HG03520 (cell line): ENCODE results near the gene NR2E1.

Source experiments
- ATAC-seq: cut with Tn5 transposase; IDR thresholded peaks from one replicate; pipeline ENCODE4 v1.9.1; 2021; ENCODE audit warnings: mild to moderate bottlenecking, moderate library complexity; ENCODE audit not compliant: unreplicated experiment

The NR2E1 gene

DNA sequence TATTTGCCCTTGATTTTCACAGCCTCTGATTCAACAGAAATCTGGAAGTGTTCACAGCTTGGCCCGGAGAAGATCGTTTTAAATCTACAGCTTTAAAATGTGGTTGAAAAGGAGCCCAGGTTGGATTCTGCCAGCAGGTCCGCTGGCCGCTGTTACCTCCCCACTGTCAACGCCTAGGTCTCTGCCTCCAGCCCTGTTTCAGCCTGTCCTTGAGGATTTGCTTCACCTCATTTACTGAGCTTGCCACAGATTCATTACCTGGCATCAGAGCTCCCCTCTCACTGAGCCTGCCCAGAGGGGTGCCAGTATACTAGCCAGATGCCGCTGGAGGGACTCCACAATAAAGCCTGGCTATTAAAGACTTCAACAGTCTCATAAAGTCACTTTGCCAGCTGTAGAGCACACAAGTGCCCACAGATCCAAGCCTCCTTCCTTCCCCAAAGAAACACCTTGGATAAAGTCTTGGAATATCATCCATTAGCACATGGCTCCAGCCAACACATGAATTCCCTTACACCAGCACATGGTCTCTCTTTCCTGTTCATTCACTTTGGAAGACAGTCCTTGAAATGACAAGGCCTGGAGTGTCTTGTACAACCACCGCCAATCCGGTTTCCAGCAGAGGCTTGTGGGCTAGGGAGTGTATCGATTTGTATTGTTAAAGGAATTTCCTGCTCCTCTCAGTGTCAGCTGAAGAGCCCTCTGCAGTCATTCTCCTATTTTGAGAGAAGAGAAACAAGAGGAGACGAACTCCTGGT lies 9.5 kb upstream of the NR2E1 start:
- no peak for ATAC-seq

DNA sequence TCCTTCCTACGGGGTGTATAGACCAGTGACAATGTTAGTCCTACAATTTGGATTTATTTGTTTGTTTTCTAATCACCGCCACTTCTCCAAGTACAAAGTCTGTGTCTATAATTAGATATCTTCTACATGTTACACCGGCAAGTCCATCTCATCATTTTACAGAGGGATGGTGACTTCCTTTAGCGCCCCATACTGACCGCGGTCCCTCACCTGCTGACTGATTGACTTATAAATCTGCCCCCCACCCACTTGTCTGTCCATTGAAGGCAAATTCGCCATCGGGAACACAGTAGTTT lies 8.9 kb upstream of the NR2E1 start:
- no peak for ATAC-seq

DNA sequence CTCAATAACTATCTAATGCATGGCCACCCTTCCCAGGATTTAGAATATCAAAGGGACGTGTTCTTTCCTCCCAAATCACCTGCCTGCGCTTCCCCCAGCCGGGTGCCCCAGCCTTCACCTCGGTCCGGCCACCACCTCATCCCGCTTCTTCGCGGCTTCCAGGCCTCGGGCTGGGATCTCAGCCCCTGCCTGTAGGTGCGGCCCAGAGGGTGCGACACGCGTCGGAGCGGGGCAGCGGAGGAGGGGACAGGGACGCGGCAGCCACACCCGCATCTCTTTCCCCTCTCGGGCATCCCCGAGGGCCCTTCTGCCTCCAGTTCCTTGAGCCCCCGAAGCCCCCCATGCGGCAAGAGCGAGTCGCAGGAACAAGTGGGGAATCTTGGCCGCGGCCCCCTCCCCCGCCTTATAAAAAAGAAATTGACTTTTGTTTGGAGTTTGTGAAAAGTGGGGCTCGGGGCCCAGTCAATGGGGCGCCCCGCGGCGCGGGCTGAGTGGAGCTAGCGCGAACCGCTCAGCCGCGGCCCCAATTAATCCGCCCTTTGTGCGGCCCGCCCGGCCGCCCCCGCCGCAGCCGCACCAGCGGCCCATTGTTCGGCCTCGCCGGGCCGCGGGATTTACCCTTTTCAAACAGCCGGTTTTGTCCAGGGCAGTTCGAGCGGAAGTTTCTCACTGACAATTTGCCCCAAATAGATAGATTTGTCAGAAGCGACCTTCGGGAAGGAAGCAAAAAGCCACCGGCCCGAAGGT lies 8.4 kb upstream of the NR2E1 start:
- no peak for ATAC-seq

DNA sequence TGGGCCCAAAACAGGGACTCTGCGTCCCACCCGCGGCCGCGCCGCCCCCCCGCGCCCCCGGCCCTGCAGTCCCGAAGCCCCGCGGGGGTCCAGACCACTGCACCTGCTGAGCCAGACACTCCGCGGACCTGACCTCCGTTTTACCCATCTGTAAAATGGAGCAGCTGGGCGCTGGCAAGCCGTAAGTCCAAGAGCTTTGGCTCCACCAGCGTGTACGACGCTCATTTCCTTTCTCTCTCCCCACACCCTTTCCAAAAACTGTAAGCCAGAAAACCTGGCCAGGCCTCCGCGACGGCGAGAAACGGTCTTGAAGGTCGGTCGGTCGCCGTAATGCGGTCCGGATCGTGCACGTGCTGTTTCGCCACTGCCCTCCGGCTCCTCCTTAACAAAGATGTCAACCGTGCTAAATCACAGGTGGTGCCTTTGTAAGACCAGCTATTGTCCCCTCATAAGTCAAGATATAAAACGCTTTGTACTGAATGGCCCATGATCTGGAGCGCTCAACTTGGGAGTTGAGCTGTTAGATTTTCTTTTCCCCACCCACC lies 7.8 kb upstream of the NR2E1 start:
- no peak for ATAC-seq

DNA sequence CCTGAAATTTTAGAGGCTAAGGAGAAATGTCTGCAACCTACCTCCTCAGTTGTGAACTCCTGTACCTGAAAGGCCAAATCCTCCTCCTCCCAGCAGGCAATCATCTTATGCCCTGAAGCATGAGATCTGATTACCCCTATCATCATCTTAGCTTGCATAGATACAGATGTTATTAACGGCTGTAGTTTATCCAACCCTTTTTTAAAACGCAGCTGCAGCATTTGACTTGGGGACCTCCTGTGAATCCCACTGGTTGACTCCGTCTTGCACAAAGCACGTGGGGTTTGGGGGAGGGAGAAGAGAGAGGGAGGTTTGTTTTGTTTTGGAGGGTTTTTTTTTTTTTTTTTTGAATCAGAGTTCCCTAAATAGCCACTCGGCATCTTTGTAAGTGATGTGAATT lies 5.8 kb upstream of the NR2E1 start:
- no peak for ATAC-seq

DNA sequence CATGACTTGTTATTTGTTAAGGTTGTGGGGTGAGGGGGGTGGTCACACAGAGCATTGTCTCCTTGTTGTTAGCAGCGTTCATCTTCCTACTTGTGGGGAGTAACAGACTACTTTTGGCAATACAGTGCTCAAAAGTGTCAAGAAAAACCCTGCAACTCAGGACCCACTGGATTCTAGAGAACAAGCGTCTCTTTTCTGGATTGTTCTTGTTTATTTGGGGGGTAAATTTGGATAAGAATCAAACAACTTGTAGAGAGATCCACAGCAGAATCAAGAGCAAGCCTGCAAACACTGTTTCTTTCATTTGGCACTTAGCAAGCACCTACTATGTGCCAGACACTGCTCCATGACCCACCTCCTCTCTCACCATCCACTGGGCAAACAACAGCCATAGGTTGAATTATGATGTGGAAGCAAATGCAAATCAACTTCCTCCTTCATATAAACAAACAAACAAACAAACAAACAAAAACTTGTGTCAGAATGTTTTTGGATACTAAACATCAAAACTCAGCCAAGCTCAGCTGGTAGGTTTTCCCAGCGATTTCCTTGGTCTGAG lies 4.0 kb upstream of the NR2E1 start:
- ATAC-seq = no peak

DNA sequence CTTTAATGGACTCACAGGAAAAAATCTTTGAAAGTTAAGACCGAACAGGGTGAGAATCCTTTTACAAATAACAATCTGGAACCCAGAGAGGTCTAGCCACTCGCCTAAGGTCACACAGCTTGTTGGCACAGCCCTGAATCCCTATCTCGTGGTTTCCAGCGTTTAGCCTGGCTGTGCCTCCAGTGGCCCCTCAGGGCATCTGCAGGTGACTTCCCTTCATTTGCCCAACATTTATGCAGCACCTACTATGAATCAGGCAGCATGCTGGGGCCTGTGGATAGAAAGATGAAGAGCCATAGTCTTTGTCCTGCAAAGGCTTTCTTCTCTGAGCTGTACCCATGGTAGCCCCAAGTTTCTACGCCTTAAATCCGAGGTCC lies 2.6 kb upstream of the NR2E1 start:
- no peak for ATAC-seq

DNA sequence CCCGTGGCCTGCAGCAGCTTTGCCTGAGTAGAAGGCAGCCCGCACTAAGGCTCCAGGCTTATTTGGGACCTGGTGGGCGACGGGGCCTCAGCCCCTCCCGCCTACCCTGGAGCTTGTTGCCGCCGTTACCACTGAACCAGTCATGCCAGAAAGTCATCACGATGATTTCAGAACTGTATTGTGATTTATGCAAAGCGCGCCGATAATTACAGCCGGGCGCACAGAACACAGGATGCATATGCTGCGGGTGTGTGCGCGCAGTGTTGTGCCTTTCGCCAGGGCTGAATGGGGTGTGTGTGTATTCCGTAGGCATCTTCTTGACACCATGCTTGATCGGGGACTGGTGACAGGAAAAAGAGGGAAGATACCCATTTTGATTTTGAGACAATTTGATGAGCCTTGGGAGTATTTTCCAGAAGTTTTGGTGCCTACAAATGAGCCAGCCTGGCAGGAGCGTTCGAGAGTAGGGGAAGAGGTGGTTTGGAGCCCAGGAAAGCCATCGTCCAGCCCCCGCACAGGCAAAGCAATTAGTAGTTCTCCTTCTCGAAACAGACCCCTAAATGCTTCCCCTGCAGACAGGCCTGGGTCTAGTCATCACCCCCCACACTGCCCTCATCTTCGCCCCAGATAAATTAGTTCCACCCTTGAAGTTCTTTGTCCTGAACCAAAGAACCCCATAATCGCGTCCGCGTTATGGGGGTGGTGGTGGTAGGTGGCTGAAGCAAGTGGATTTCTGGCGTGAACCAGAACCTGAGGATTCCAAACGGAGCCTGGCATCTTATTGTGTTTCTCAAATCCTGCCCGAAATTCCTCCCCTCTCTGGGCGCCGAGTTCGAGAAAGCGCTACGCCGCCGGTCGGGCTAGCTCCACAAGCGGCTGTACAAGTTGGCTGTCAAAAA lies 1.9 kb upstream of the NR2E1 start:
- ATAC-seq = no peak

DNA sequence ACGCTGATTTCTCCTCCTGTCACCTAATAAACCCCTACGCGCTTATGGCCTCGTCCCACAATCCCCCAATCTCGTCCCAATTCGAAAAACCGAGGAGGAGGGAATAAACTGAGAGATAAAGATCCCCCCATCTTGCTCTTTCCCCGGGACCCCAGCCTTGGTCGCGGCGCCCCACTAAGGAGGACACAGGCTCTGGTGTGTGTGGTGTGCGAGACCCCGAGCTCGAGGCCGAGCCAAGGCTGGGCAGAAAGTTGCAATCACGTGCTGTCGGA lies 1.3 kb upstream of the NR2E1 start:
- ATAC-seq = no peak

DNA sequence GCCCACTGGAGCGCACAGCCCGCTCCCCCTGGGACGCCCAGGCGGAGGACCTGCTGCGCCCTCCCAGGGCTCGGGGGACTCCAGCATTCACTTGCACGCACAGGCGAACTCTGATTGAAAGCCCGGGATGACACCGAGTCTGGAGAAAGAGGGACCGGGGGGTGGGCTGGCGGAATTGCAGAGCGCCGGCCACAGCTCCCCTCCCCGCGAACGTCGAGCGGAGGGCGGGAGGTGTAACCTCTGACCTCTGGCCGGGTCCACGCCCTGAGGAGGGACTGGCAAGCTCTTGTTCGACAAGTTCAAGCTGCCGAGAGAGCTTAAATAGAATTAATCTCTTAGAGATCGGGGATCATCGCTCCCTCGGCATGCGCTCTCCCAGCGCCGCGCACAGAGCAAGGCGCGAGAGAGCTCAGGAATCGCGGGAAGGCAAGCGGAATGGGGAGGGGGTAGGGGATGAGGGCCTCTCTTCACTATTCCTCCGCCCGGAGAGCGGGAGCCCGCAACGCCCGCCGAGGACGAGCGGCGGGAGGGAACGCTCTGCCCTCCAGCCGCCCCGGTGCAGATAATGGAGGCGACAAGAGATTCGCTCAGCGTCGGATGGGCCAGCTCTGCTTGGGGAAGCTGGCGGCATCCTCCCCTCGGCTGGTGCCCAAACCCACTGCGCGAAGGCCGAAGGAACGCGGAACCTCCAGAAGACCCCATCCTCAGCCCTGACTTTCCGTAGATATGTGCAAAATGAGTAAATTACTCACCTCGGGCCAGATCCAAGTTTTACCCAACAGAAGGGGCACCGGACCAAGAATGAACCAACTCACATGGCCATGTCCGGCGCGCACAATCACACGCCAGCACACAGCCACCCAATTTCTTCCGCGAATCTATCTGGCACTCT lies 761 bp upstream of the NR2E1 start:
- ATAC-seq = no peak

DNA sequence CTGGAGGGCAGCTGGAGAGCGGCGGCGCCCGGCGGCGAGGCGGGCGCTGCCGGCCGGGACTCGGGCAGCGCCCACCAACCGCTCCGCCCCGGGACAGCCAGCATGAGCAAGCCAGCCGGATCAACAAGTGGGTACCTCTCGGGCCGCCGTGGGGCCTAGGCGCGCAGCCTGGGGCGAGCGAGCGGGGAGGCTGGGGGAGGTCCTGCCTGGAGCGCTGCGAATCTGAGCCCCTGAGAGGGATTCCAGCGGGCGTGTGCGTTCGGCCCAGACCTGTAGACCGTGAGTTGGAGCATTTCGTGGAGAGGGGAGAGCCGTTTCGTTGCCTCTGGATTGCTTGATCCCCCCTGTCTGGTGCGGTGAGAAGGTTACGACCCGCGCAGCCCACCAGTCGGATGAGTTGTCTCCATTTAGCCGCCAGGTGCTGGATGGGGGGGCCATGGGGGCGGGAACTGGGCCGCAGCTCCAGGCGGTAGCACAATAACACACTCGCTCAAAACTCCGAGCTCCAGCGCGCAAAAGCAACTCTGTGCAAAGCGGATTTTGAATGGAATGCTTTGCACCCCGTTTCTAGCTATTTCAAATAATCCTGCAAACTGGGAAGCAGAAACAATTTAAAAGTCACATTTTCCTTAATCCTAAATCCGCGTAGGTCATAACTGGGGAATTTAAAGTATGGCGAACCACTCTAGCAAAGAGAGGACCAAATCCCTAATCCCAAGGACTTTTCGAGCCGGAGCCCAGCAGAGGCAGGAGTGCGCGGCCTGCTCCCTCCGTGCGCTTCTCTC lies 1.0 kb downstream of the NR2E1 start:
- ATAC-seq = no peak

DNA sequence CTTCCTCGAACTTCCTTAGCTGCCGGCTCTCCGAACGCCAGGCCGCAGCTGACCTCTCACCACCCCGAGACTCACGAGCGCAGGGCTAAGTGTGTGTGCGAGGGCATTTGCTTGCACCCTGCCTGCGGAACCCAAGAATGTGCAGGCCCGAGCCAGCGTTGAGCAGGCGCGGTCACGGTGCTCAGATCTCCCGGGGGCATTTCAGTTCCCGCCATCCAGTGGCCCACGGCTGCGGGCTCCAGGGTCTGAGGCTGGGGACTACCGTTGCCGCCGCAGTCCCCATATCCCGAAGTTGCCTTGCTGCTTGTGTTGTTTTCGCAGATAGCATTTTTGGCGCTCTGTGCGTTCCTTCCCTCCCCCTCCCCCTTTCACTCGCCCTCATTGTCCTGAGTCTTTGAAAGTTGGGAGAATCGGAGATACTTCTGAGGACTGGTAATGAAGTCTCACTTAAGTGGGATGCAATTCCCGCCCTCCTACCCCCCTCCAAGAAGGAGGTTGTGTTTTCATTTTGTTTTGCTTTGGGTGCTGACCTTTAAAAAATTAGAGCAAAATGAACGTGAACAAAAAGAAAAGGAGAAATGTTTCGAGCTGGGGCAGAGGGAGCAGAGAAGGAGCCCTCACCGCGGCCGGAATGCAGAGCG lies 1.7 kb downstream of the NR2E1 start:
- no peak for ATAC-seq

DNA sequence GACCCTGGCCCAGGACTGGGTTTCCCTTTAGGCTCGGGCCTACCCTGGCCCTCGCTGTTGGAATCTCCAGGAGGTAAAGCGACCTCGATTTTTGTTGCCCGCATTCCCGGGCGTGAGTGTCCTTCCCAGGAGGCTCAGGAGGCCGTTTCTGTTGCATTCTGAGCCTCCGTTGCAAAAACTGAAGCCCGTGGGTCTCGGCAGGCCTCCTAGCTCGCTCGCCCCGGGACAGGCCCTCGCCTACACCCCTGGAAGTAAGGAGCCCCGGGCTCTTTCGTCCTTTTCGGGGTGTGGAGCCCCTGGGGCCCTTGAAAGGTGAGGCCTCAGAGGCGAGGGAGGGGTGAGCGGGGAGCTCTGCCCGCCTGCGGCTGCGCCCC lies 2.3 kb downstream of the NR2E1 start:
- no peak for ATAC-seq

DNA sequence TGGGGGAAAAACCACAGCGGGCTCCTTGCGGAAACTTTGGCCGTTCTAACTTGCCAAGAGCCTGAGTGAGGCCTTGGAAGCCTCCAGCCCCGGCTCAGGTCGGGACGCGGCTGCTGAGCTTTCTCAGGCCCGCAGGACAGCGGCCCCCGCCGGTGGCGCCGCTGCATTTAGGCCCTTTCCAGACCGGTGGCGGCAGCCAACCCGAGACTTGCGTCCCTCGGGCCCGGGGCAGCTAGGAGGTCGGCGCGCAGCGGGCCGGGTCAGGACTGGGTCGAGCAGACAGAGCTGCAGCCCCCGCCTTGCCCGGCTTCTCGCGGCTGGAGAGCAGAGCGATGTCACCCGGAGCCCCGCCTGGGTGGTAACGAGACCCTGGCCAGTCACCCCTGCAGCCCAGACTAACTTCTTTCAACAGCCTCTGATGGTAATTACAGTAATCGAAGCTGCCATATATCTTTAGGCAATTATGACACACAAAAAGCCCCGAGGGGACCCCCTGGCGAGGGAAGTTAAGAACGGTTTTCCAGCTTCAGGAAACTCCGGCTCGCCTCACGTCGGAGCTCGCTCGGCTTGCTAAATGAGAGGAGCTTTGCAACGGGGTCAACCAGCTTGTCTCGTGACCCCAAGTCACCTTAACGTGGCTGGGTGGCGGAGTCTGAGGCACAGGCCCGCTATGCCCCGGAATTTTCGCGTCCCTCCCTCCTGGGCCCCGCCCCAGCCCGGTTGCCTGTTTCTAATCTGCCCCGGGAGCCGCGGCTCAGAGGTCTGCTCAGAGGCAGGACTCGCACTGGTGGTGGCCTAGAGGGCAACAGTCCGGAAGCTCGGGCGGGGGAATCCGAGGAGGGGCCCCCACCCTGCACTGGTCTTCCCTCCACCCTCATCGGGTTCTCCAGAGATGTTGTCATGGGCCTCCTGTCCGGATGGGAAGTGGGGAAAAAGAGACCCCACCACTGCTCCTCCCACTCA lies 3.0 kb downstream of the NR2E1 start:
- ATAC-seq = no peak

DNA sequence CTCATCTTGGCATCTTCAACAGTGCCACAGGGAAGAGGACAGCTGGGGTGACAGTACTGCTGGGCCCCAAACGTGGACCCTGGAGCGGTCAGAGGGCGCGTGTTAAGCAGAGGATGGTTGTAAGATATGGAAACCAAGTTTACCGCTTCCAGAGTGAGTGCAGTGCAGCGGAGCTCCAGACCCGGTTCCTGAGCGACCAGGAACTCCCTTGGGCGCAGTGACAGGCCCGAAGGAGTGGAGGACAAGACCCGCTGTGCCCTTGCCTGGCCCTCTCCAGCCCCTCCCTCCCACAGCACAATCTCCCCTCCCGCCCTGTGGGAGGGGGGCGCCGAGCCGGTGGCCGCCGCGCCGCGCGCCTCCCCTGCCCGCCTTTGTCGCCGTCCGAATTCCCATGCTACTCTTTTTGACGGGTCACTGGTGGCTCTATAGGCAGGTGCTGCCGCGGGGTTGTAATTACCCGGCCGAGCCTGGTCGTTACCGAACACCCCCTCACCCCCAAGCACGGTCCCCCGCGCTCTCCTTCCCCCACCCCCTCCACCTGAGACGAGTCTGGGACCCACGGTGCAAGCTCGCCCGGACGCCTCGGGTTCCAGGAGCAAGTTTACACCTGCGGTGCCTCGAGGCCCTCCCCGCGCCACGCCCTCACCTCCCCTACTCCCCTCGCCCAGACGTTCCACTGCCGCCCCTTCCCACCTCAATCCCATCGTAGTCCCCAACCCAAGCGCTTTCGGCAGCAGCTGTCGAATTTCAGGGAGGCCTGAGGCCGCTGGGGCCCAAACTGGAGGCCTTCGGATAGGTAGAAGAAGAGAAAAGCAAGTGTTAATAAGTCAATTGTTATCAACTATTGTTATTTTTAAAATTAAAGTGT lies 3.9 kb downstream of the NR2E1 start:
- ATAC-seq = no peak

DNA sequence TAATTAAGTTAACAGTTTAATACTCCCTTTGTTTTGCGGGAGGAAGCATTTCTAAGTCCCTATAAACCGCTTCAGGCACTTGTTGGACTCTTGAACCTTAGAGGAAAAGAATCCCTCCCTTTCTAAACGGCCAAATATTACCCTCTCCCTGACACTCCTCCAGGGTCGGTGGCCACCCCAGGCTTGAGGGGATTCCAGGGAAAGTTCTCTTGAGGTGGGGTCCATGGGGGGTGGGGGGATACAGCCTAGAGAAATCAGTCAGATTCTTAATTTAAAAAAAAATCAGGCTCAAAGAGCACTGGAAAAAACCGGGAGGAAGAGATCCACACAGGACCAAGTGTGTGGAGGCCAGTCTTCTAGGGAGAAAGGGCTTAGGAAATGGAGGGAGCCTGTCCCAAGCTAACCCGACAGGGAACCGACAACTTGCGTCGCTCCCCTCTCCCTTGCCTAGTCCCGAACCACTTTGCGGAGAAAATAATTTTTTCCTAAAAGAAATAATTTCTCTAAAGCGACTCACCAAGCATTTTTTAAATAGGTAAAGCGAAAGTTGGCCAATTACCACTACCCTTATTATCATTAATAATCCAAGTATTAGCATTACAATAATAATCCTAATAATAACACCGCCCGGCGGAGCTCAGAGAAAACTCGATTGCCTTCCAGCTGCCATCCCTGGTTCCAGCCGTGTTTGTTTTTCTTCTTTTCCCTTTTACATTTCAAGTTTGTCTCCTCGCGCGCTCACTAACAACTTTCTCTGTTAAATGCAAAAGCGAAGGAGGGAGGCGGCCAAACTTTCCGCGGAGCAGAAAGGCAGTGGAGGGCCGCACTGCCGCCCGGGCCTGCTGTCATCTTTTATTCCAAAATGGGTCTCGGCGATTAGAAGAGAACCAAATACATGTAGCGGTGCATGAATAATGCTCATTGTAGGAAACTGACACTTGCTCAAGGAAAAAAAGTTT lies 4.8 kb downstream of the NR2E1 start:
- ATAC-seq = no peak
